GM12878 (cell line): Measurements from ENCODE around the gene SLC1A2. TPM values are rescaled to one million over a fixed set of nuclear protein-coding genes. Genes with fewer than 3 reads are reported as not detected.
A peak's percentile ranks its signal among the peaks of the same experiment; 100 is the strongest.

Source experiments
- ATAC-seq: fragments of 200-7000 bp; cut with Tn5 transposase; 3 replicates; pipeline ENCODE4 v1.9.1; 2020; ENCODE audit warnings: mild to moderate bottlenecking, moderate library complexity
- BruUV-seq: library from RNA; stranded (reverse); fragments of 400-500 nt; replicated peaks from 2 replicates; lab custom pipeline; 2021; lab: Mats Ljungman, UMichigan
- CTCF ChIA-PET: fragments of 300-600 bp; sonication (Branson Sonifier 250); formaldehyde crosslinking; extraction: SDS; loops from one replicate; lab custom pipeline; 2021; ENCODE audit warnings: inconsistent platforms; lab: Yijun Ruan, JAX
- POLR2A ChIA-PET: fragments of 350-600 bp; formaldehyde crosslinking; extraction: SDS; loops from one replicate; lab custom pipeline; 2021; ENCODE audit warnings: inconsistent platforms; lab: Charles Lee
- RAD21 ChIA-PET: fragments of 300-600 bp; sonication (Branson Sonifier 250); formaldehyde crosslinking; loops from one replicate; lab custom pipeline; 2023; ENCODE audit warnings: antibody characterized with exemption; ENCODE audit not compliant: unreplicated experiment; lab: Charles Lee
- SMC1A ChIA-PET: fragments of 300-600 bp; sonication (Branson Sonifier 250); formaldehyde crosslinking; loops from one replicate; lab custom pipeline; 2023; ENCODE audit not compliant: unreplicated experiment, uncharacterized antibody; lab: Charles Lee
- DNase-seq: peaks from one replicate; pipeline ENCODE4 v3.0.0-alpha.2; 2011; ENCODE audit warnings: low read depth, low spot score
- FAIRE-seq: peaks from 3 replicates; lab custom pipeline; 2011; peaks lifted over from hg19 to GRCh38; lab: Jason Lieb, UNC
- H2AFZ ChIP-seq: 2 replicates; pipeline ENCODE4 v1.6.0; 2011; ENCODE audit warnings: low read depth, low read length, control low read depth; ENCODE audit not compliant: control insufficient read depth
- H3K27ac ChIP-seq: 2 replicates; pipeline ENCODE4 v1.5.1; 2011; ENCODE audit warnings: control low read depth; ENCODE audit not compliant: control insufficient read depth, insufficient read depth
- H3K27me3 ChIP-seq, 2 experiments: replicated peaks in 1 of 2; 2 replicates each; pipeline versions ENCODE4 v1.6.0 to v1.6.1; 2011; ENCODE audit warnings: low read length in 1 of 2; ENCODE audit not compliant: control insufficient read depth in 2 of 2, insufficient read depth in 2 of 2
- H3K36me3 ChIP-seq, 2 experiments: 2 replicates each; pipeline ENCODE4 v1.5.1; 2011; ENCODE audit warnings: low read length in 1 of 2; ENCODE audit not compliant: control insufficient read depth in 2 of 2, insufficient read depth in 2 of 2
- H3K4me1 ChIP-seq: 2 replicates; pipeline ENCODE4 v1.6.1; 2011; ENCODE audit warnings: mild to moderate bottlenecking, low read length, moderate library complexity, mixed read lengths; ENCODE audit not compliant: control insufficient read depth, insufficient read depth
- H3K4me2 ChIP-seq: 2 replicates; pipeline ENCODE4 v1.6.0; 2011; ENCODE audit warnings: control low read depth; ENCODE audit not compliant: control insufficient read depth, insufficient read depth
- H3K4me3 ChIP-seq: fragments of 200-600 bp; sonication (generic); 2 replicates; pipeline ENCODE4 v1.5.1; 2016
- H3K79me2 ChIP-seq: 2 replicates; pipeline ENCODE4 v1.6.0; 2011; ENCODE audit warnings: low read length; ENCODE audit not compliant: control insufficient read depth, insufficient read depth
- H3K9ac ChIP-seq: 2 replicates; pipeline ENCODE4 v1.8.0; 2011; ENCODE audit warnings: low read length, control low read depth, mixed read lengths; ENCODE audit not compliant: control insufficient read depth, insufficient read depth
- H3K9me3 ChIP-seq: replicated peaks from 3 replicates; pipeline ENCODE4 v1.5.1; 2011; ENCODE audit warnings: mild to moderate bottlenecking, low read length; ENCODE audit not compliant: control insufficient read depth, insufficient read depth
- H4K20me1 ChIP-seq: 2 replicates; pipeline ENCODE4 v1.6.0; 2011; ENCODE audit not compliant: control insufficient read depth, insufficient read depth
- CHD2 ChIP-seq: IDR thresholded peaks from 2 replicates; pipeline ENCODE4 v1.6.1; 2011; ENCODE audit warnings: low read depth, low read length, improper control_type of control experiment, borderline replicate concordance
- CTCF ChIP-seq, 3 experiments: IDR thresholded peaks in 2 of 3; conservative IDR thresholded peaks in 1 of 3; 2 replicates each; pipeline ENCODE4 v1.5.1; 2011; ENCODE audit warnings: low read depth in 3 of 3, low read length in 3 of 3, mild to moderate bottlenecking in 3 of 3, control low read depth in 2 of 3, moderate library complexity in 2 of 3, inconsistent platforms in 1 of 3, mixed read lengths in 1 of 3; ENCODE audit not compliant: control insufficient read depth in 2 of 3, insufficient read depth in 1 of 3; ENCODE audit errors: extremely low read depth in 1 of 3
- E4F1 ChIP-seq: fragments of 450-650 bp; IDR thresholded peaks from 2 replicates; pipeline ENCODE4 v1.6.1; 2018; ENCODE audit warnings: borderline replicate concordance, mild to moderate bottlenecking; ENCODE audit not compliant: partially characterized antibody
- EED ChIP-seq: sonication (generic); IDR thresholded peaks from 2 replicates; pipeline ENCODE4 v1.6.1; 2016; ENCODE audit warnings: antibody characterized with exemption, low read depth
- ETV6 ChIP-seq, 2 experiments: fragments of 450-650 bp in 1 of 2; IDR thresholded peaks in 1 of 2; conservative IDR thresholded peaks in 1 of 2; 2 replicates each; pipeline ENCODE4 v1.6.1; 2014; ENCODE audit warnings: antibody characterized with exemption in 1 of 2, borderline replicate concordance in 1 of 2, low read depth in 1 of 2, mild to moderate bottlenecking in 1 of 2, moderate library complexity in 1 of 2
- JUND ChIP-seq: IDR thresholded peaks from 2 replicates; pipeline ENCODE4 v1.6.1; 2012; ENCODE audit warnings: low read depth, mild to moderate bottlenecking, low read length, improper control_type of control experiment, moderate library complexity
- MEF2B ChIP-seq: fragments of 450-650 bp; IDR thresholded peaks from 2 replicates; pipeline ENCODE4 v1.6.1; 2018; ENCODE audit warnings: mild to moderate bottlenecking, moderate library complexity; ENCODE audit not compliant: partially characterized antibody, poor library complexity, severe bottlenecking
- NFIC ChIP-seq: IDR thresholded peaks from 2 replicates; pipeline ENCODE4 v1.6.1; 2012; ENCODE audit warnings: low read depth, mild to moderate bottlenecking, inconsistent platforms, low read length, moderate library complexity
- SMC3 ChIP-seq: IDR thresholded peaks from 2 replicates; pipeline ENCODE4 v1.6.1; 2011; ENCODE audit warnings: low read length, improper control_type of control experiment, borderline replicate concordance
- SP1 ChIP-seq: IDR thresholded peaks from one replicate; pipeline ENCODE4 v1.6.1; 2011; ENCODE audit warnings: low read depth, low read length
- ZBTB40 ChIP-seq: fragments of 450-650 bp; IDR thresholded peaks from 2 replicates; pipeline ENCODE4 v1.6.1; 2016; ENCODE audit warnings: mild to moderate bottlenecking, moderate library complexity, borderline replicate concordance
- ZNF217 ChIP-seq: fragments of 450-650 bp; IDR thresholded peaks from 2 replicates; pipeline ENCODE4 v1.6.1; 2017; ENCODE audit warnings: antibody characterized with exemption, mild to moderate bottlenecking
- ZZZ3 ChIP-seq: IDR thresholded peaks from 2 replicates; pipeline ENCODE4 v1.6.1; 2011; ENCODE audit warnings: low read depth; ENCODE audit not compliant: control insufficient read depth, insufficient read length
- WGBS: methylation state at CpG from one replicate; pipeline ENCODE4 v1.1.6; 2016; ENCODE audit warnings: low lambda C conversion rate; ENCODE audit not compliant: insufficient replicate concordance, insufficient coverage; ENCODE audit errors: missing lambda C conversion rate; 5-methylcytosine and 5-hydroxymethylcytosine counted together
- in situ Hi-C: fragments of 300-500 bp; cut with MboI; formaldehyde crosslinking; loops from 9 replicates; pipeline ENCODE4 v1.14.3; 2018; ENCODE audit warnings: mixed read lengths
- intact Hi-C: fragments of 100-400 bp; cut with micrococcal nuclease; formaldehyde crosslinking; loops from one replicate; pipeline ENCODE4 v1.14.2; 2022; ENCODE audit not compliant: unreplicated experiment
- polyA plus RNA-seq, 11 experiments: library from polyadenylated mRNA; depleted of rRNA in 4 of 11; unstranded in 6 of 11; stranded (reverse) in 5 of 11; fragments of >200 nt; fragmentation: Nextera tagmentation in 4 of 11; fragmentation: Illumina TruSeq in 1 of 11; extraction: Ambion mirVana in 4 of 11; extraction: Trizol in 1 of 11; gene quantifications; 1 replicate in 1 of 11; 2 replicates in 10 of 11; pipeline versions ENCODE4 v1.2.1 to v1.2.3, GENCODE V29; 2011 to 2016; ENCODE audit warnings: inconsistent platforms in 2 of 11, missing spikeins in 2 of 11, low read depth in 1 of 11
- total RNA-seq, 4 experiments: library from RNA; depleted of rRNA in 3 of 4; stranded (reverse); fragments of >200 nt in 3 of 4; fragmentation: Illumina TruSeq in 1 of 4; extraction: Trizol in 1 of 4; gene quantifications; 2 replicates each; pipeline versions ENCODE4 v1.2.1 to v1.2.3, GENCODE V29; 2013 to 2021

The SLC1A2 gene
- total and polyA plus RNA-seq, 10 of the 15 experiments (the other 5 are each of a cell fraction or from before 2014, with no cell fraction given): 0.01 to 0.84 (median 0.22) TPM; not detected in 1

GRCh38 chr11:35334385-35335090, 84.8 kb downstream of the SLC1A2 start:
- Histone ChIP-seq H3K27me3 (no peaks in the 10 kb centered on the region), H4K20me1 (no peaks in the 10 kb centered on the region), H3K4me2 (peak overlapping the region; percentile 46; the same call in 1 of the 2 replicates), H3K27ac (no peak overlapping the region), H3K4me3 (no peak overlapping the region), H3K9me3 (peaks cover 3% of the 10 kb centered on the region; the same call in 1 of the 3 replicates), H2AFZ (peak overlapping the region; percentile 87), H3K4me1 (peaks cover 26% of the 10 kb centered on the region), H3K9ac (no peak overlapping the region), H3K79me2 (no peaks in the 10 kb centered on the region), H3K36me3 (no peaks in the 10 kb centered on the region)
- POLR2A ChIA-PET: interaction anchor here (0.6 to 1.7 kb wide), 4 partner anchors 19 to 37 kb away, joined by 3 to 7 read pairs (median 3); no protein-coding TSS in a partner anchor
- in situ Hi-C loops (no loop called here), intact Hi-C loops (no loop called here)
- SMC1A ChIA-PET: interaction anchor here (0.8 to 5.1 kb wide), 14 partner anchors 12 to 170 kb away, joined by 3 to 26 read pairs (median 4); no protein-coding TSS in a partner anchor
- BruUV-seq: no TSS peak
- ATAC-seq: peak; percentile 93
- RAD21 ChIA-PET: interaction anchor here (0.6 to 4.3 kb wide), 13 partner anchors 10 to 335 kb away, joined by 3 to 36 read pairs (median 4); no protein-coding TSS in a partner anchor
- FAIRE-seq: peak; percentile 83
- WGBS: 5% methylated on average over 5 of the region's 5 CpGs
- CTCF ChIA-PET: interaction anchor here (1.4 to 2.2 kb wide), 4 partner anchors 10 to 56 kb away, joined by 4 to 17 read pairs (median 5); no protein-coding TSS in a partner anchor
- DNase-seq: peak; percentile 64
- TF ChIP-seq CHD2 (peak; percentile 51; the same call in 1 of the 2 replicates), ZBTB40 (no peak), CTCF (IDR thresholded peaks at IDR 0.05 in 2 of 3, conservative IDR thresholded peaks at IDR 0.05 in 1 of 3; ENCODE audit: control insufficient read depth in 2 of 3, extremely low read depth in 1 of 3, insufficient read depth in 1 of 3, low read depth in 3 of 3, low read length in 3 of 3) (no peak), NFIC (no peak), MEF2B (peak; percentile 96), SP1 (no peak), JUND (no peak), ZZZ3 (no peak), ZNF217 (no peak), EED (no peak), SMC3 (no peak), E4F1 (no peak), ETV6 (conservative IDR thresholded peaks at IDR 0.05 in 1 of 2, IDR thresholded peaks at IDR 0.05 in 1 of 2; ENCODE audit: borderline replicate concordance in 1 of 2, low read depth in 1 of 2) (no peak)
